ENCODE data around the gene AQP12B. TPM values are rescaled to one million over a fixed set of nuclear protein-coding genes. Genes with fewer than 3 reads are reported as not detected.
"Not testable (repeated sequence)": the region's sequence is repeated elsewhere in the genome, so short reads cannot be mapped to it uniquely, and the experiment has no call there.

The AQP12B gene
- total and polyA plus RNA-seq, 2 of the 13 experiments (the other 11 are each of a cell fraction or from before 2014, with no cell fraction given): not detected

DNA sequence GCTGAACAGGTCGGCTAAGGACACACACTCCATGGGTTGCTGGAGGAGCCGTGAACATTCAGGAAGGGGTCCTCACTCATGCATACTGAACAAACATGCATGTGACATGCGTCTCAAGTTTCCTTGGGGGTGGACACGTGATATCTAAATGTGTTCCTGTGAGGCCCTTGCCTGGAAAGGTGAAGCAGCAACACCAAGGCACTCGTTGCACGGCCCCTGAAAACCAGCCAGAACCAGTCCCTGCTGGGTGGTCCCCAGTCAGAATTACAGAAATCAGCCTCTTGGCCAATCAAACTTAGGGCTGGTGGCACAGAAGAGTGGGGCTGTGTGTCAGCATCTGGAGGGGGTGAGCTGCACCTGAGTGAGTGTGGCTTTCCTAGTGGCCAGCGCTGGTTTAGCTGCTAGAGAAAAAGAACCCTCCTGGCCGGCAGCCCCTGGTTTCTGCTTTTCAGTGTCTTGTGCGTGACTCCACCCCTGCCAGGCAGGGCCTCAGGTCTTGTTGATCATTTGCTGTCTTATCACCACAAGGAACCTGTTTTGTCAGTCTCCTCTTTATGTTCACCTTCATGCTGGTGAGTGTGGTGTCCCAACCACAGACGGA, 3.2 kb upstream of the AQP12B start:
- POLR2A ChIA-PET: interaction anchor here (0.8 kb wide), 1 partner anchor 59 kb away, joined by 3 read pairs; no protein-coding TSS in a partner anchor
- H3K4me1 ChIP-seq (ENCODE audit: insufficient read depth, low read length): no peaks in the 10 kb centered on the region
- no peak overlapping the region for H3K27ac ChIP-seq (ENCODE audit: extremely low read length, insufficient read depth, low read length)
- no peaks in the 10 kb centered on the region for H3K9me3 ChIP-seq (ENCODE audit: low read length)
- 6% methylated on average over 8 of the region's 10 CpGs for WGBS (ENCODE audit: low lambda C conversion rate)
- no peaks in the 10 kb centered on the region for H3K36me3 ChIP-seq (replicated peaks in 1 of 2; ENCODE audit: control insufficient read depth in 1 of 2, insufficient read depth in 2 of 2, low read length in 2 of 2)
- H3K4me2 ChIP-seq (ENCODE audit: low read depth, low read length): no peak overlapping the region
- H3K4me3 ChIP-seq (replicated peaks in 1 of 3; ENCODE audit: insufficient read depth in 1 of 3, low read depth in 2 of 3, low read length in 3 of 3): no peak overlapping the region
- no peak for ATAC-seq
- TF ChIP-seq EZH2 (conservative IDR thresholded peaks at IDR 0.05; ENCODE audit: low read depth, low read length) (peak; percentile 61; the same call in 1 of the 2 replicates), ZNF510 (CRISPR knock-in tag; IDR thresholded peaks at IDR 0.05; ENCODE audit: low read depth) (no peak)
- CTCF ChIA-PET (ENCODE audit: low intra/inter-chr PET ratio, low total read pairs): no interaction called here
- no peak overlapping the region for H3K9ac ChIP-seq (ENCODE audit: insufficient read depth, low read depth, low read length)
- H3K79me2 ChIP-seq (ENCODE audit: insufficient read depth, low read length): no peaks in the 10 kb centered on the region
- H4K20me1 ChIP-seq (ENCODE audit: insufficient read depth, low read length): no peaks in the 10 kb centered on the region
- intact Hi-C loops (cut with micrococcal nuclease; ENCODE audit: unreplicated experiment): no loop called here
- peaks cover 26 to 50% of the 10 kb centered on the region in 2 experiments for H3K27me3 ChIP-seq (ENCODE audit: control insufficient read depth in 1 of 2, insufficient read depth in 2 of 2, low read length in 2 of 2)
- in situ Hi-C loops (cut with HindIII; ENCODE audit: extremely low pct_ligation_motif_present, low pct_unique_long_range_greater_than_20kb): no loop called here
- BruUV-seq (replicated peaks): no TSS peak
- no peak overlapping the region for H2AFZ ChIP-seq (ENCODE audit: low read length)
- no peak for DNase-seq (ENCODE audit: low spot score)
- no peak for FAIRE-seq

DNA sequence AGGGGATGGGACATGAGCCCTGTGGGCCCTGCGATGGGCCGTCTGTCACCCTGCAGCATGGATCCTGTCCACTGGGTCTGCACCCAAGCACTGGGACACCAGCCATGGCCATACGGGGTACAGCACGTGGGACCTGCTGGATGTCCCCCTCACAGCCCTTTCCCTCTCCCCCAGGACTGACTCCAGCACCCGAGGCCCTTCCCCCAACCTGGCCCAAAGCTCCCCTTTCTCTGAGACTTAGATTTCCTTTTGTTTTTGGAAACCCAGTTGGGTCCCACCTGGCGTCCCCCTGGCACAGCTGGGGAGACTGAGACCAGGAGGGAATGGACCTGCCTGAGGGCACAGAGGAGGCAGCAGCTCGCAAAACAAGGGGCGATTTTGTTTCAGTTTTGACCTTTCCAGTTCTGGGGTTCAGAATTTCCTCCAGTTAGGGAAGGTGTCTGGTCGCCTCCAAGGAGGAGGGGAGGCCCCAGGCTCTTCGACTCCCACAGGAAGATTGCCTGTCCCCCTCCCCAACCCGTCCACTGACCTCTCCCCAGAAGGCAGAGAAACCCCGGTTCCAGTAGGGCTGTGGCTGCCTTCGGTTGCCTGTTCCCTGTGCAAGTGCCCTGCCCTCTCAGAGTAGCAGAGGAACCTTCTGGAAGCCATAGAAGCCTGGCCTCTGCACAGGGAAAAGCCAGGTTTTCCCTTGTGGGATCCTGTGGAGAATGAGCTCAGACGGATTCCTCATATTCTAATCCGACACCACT, 1.5 kb upstream of the AQP12B start:
- peaks cover 26 to 42% of the 10 kb centered on the region in 2 experiments for H3K27me3 ChIP-seq (ENCODE audit: control insufficient read depth in 1 of 2, insufficient read depth in 2 of 2, low read length in 2 of 2)
- H3K9me3 ChIP-seq (ENCODE audit: low read length); CTCF ChIA-PET (ENCODE audit: low intra/inter-chr PET ratio, low total read pairs); H3K9ac ChIP-seq (ENCODE audit: insufficient read depth, low read depth, low read length); ATAC-seq; H2AFZ ChIP-seq (ENCODE audit: low read length); FAIRE-seq; H3K36me3 ChIP-seq (replicated peaks in 1 of 2; ENCODE audit: control insufficient read depth in 1 of 2, insufficient read depth in 2 of 2, low read length in 2 of 2); H4K20me1 ChIP-seq (ENCODE audit: insufficient read depth, low read length); H3K4me1 ChIP-seq (ENCODE audit: insufficient read depth, low read length); POLR2A ChIA-PET; in situ Hi-C loops (cut with HindIII; ENCODE audit: extremely low pct_ligation_motif_present, low pct_unique_long_range_greater_than_20kb); H3K27ac ChIP-seq (ENCODE audit: extremely low read length, insufficient read depth, low read length); H3K79me2 ChIP-seq (ENCODE audit: insufficient read depth, low read length); H3K4me3 ChIP-seq (replicated peaks in 1 of 3; ENCODE audit: insufficient read depth in 1 of 3, low read depth in 2 of 3, low read length in 3 of 3); intact Hi-C loops (cut with micrococcal nuclease; ENCODE audit: unreplicated experiment); BruUV-seq (replicated peaks); DNase-seq (ENCODE audit: low spot score): not testable (repeated sequence)
- 12% methylated on average over 8 of the region's 15 CpGs for WGBS (ENCODE audit: low lambda C conversion rate)
- peak overlapping the region; percentile 36; the same call in 1 of the 2 replicates for H3K4me2 ChIP-seq (ENCODE audit: low read depth, low read length)

DNA sequence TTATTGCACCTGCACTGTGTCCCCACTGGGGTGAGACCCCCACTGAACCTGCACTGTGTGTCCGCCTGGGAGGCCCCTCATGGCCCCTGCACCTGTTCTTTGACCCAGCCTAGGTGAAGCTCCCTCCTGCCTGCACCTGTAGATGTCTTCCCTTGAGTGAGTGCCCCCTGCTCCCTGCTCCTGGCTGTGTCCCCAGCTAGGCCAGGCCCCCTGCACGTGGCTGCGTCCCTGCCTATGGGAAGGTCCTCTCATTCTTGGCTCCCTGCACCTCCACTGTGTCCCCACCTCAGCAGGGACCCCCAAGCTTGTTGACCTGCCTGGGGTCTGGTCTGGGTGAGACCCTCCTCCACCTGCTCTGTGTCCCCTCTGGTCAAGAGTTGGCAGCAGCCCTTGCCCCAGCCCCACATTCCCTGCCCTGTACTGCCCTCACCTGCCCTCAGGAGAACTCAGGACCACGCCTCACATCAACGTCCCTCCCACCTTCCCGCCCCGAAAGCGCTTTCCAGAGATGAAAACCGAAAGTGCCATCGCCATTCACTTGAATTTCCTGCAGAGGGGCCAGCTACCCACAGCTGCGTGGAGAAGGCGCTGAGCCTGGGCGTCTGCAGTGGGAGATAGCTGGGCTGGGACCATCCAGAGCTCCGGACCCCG, 769 bp upstream of the AQP12B start:
- intact Hi-C loops (cut with micrococcal nuclease; ENCODE audit: unreplicated experiment); BruUV-seq (replicated peaks); DNase-seq (ENCODE audit: low spot score); H4K20me1 ChIP-seq (ENCODE audit: insufficient read depth, low read length); ATAC-seq; FAIRE-seq; H3K4me3 ChIP-seq (replicated peaks in 1 of 3; ENCODE audit: insufficient read depth in 1 of 3, low read depth in 2 of 3, low read length in 3 of 3); H2AFZ ChIP-seq (ENCODE audit: low read length); in situ Hi-C loops (cut with HindIII; ENCODE audit: extremely low pct_ligation_motif_present, low pct_unique_long_range_greater_than_20kb); H3K27ac ChIP-seq (ENCODE audit: extremely low read length, insufficient read depth, low read length); POLR2A ChIA-PET; H3K9me3 ChIP-seq (ENCODE audit: low read length); H3K79me2 ChIP-seq (ENCODE audit: insufficient read depth, low read length); H3K36me3 ChIP-seq (replicated peaks in 1 of 2; ENCODE audit: control insufficient read depth in 1 of 2, insufficient read depth in 2 of 2, low read length in 2 of 2); CTCF ChIA-PET (ENCODE audit: low intra/inter-chr PET ratio, low total read pairs); H3K4me2 ChIP-seq (ENCODE audit: low read depth, low read length); H3K4me1 ChIP-seq (ENCODE audit: insufficient read depth, low read length); H3K9ac ChIP-seq (ENCODE audit: insufficient read depth, low read depth, low read length): not testable (repeated sequence)
- peaks cover 23 to 38% of the 10 kb centered on the region in 2 experiments for H3K27me3 ChIP-seq (ENCODE audit: control insufficient read depth in 1 of 2, insufficient read depth in 2 of 2, low read length in 2 of 2)
- WGBS (ENCODE audit: low lambda C conversion rate): 7% methylated on average over 2 of the region's 15 CpGs

DNA sequence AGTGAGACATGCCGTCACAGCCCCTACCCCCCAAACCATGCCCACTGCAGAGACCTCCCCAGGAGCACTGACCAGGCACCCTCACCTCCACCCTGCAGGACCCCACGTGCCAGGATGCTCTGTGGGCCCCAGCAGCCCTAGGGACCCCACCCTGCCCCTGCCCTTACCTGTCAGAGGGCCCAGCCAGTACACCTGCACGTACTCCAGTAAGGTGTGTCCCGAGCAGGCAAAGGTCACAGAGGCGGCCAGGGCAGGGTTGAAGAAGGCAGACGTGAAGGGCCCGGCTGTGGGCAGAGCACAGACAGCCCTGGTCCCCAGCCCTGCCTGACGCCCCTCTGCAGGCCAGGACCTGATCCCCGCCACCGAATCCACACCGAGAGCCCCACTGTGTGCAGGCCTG, 2.5 kb downstream of the AQP12B start:
- H3K9me3 ChIP-seq (ENCODE audit: low read length); H4K20me1 ChIP-seq (ENCODE audit: insufficient read depth, low read length); H3K9ac ChIP-seq (ENCODE audit: insufficient read depth, low read depth, low read length); CTCF ChIA-PET (ENCODE audit: low intra/inter-chr PET ratio, low total read pairs); H3K36me3 ChIP-seq (replicated peaks in 1 of 2; ENCODE audit: control insufficient read depth in 1 of 2, insufficient read depth in 2 of 2, low read length in 2 of 2); H3K4me2 ChIP-seq (ENCODE audit: low read depth, low read length); POLR2A ChIA-PET; H3K4me3 ChIP-seq (replicated peaks in 1 of 3; ENCODE audit: insufficient read depth in 1 of 3, low read depth in 2 of 3, low read length in 3 of 3); in situ Hi-C loops (cut with HindIII; ENCODE audit: extremely low pct_ligation_motif_present, low pct_unique_long_range_greater_than_20kb); H2AFZ ChIP-seq (ENCODE audit: low read length); FAIRE-seq; H3K27ac ChIP-seq (ENCODE audit: extremely low read length, insufficient read depth, low read length); H3K79me2 ChIP-seq (ENCODE audit: insufficient read depth, low read length); DNase-seq (ENCODE audit: low spot score); BruUV-seq (replicated peaks); H3K4me1 ChIP-seq (ENCODE audit: insufficient read depth, low read length); ATAC-seq; intact Hi-C loops (cut with micrococcal nuclease; ENCODE audit: unreplicated experiment); H3K27me3 ChIP-seq (ENCODE audit: control insufficient read depth in 1 of 2, insufficient read depth in 2 of 2, low read length in 2 of 2): not testable (repeated sequence)
- 27% methylated on average over 2 of the region's 11 CpGs for WGBS (ENCODE audit: low lambda C conversion rate)

Data from HepG2 (cell line).